ENCODE results near the gene ERCC6L2.
A peak's percentile ranks its signal among the peaks of the same experiment; 100 is the strongest.

Gene ERCC6L2

GRCh38 chr9:95870906-95871305 is 4.6 kb upstream of the ERCC6L2 start (continued):
- TF ChIP-seq, protein P1, sequence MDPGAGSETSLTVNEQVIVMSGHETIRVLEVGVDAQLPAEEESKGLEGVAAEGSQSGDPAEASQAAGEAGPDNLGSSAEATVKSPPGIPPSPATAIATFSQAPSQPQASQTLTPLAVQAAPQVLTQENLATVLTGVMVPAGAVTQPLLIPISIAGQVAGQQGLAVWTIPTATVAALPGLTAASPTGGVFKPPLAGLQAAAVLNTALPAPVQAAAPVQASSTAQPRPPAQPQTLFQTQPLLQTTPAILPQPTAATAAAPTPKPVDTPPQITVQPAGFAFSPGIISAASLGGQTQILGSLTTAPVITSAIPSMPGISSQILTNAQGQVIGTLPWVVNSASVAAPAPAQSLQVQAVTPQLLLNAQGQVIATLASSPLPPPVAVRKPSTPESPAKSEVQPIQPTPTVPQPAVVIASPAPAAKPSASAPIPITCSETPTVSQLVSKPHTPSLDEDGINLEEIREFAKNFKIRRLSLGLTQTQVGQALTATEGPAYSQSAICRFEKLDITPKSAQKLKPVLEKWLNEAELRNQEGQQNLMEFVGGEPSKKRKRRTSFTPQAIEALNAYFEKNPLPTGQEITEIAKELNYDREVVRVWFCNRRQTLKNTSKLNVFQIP (CRISPR knock-in tag; IDR thresholded peaks at IDR 0.05; ENCODE audit: borderline replicate concordance, low read depth), result no peak
- TF ChIP-seq SNAI2 (CRISPR knock-in tag; IDR thresholded peaks at IDR 0.05) (no peak), ISL1 (CRISPR knock-in tag; IDR thresholded peaks at IDR 0.05) (no peak), CSDC2 (CRISPR knock-in tag; IDR thresholded peaks at IDR 0.05) (no peak), ZFP3 (CRISPR knock-in tag; IDR thresholded peaks at IDR 0.05) (no peak)
- TF ChIP-seq, protein P2, sequence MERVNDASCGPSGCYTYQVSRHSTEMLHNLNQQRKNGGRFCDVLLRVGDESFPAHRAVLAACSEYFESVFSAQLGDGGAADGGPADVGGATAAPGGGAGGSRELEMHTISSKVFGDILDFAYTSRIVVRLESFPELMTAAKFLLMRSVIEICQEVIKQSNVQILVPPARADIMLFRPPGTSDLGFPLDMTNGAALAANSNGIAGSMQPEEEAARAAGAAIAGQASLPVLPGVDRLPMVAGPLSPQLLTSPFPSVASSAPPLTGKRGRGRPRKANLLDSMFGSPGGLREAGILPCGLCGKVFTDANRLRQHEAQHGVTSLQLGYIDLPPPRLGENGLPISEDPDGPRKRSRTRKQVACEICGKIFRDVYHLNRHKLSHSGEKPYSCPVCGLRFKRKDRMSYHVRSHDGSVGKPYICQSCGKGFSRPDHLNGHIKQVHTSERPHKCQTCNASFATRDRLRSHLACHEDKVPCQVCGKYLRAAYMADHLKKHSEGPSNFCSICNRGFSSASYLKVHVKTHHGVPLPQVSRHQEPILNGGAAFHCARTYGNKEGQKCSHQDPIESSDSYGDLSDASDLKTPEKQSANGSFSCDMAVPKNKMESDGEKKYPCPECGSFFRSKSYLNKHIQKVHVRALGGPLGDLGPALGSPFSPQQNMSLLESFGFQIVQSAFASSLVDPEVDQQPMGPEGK (CRISPR knock-in tag; IDR thresholded peaks at IDR 0.05; ENCODE audit: borderline replicate concordance), result no peak

- TF ChIP-seq, protein P1 (CRISPR knock-in tag; IDR thresholded peaks at IDR 0.05; ENCODE audit: borderline replicate concordance, low read depth), result no peak
- TF ChIP-seq ZNF565 (CRISPR knock-in tag; conservative IDR thresholded peaks at IDR 0.05; ENCODE audit: low read depth), result no peak
- TF ChIP-seq OSR1 (CRISPR knock-in tag; IDR thresholded peaks at IDR 0.05), result no peak
- TF ChIP-seq ZNF8 (CRISPR knock-in tag; IDR thresholded peaks at IDR 0.05), result no peak
- no peak for ATAC-seq
Observed at GRCh38 chr9:95874303-95874988, 1.0 kb upstream of the ERCC6L2 start.

DNA sequence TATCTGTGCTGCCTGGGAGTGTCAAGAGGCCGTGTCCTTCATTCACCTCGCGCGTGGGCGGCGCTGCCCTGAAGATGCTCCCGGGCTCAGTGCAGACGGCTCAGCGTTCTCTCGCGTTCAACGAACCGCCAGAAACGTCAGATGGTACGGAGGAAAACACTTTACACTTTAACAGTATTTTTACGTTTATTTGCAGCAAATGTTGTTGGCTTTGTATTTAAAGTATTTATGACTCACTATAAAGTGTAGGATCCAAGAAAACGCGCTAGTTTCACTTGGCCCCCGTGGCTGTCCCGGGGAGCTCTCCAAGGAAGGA is 544 bp upstream of the ERCC6L2 start:
- ATAC-seq, result peak; percentile 53
- no peak for TF ChIP-seq TOX (CRISPR knock-in tag; IDR thresholded peaks at IDR 0.05; ENCODE audit: borderline replicate concordance)
- no peak for TF ChIP-seq CREB5 (CRISPR knock-in tag; IDR thresholded peaks at IDR 0.05; ENCODE audit: low read depth)
- TF ChIP-seq SNAI2 (CRISPR knock-in tag; IDR thresholded peaks at IDR 0.05), result no peak
- no peak for TF ChIP-seq ARNTL (CRISPR knock-in tag; IDR thresholded peaks at IDR 0.05; ENCODE audit: borderline replicate concordance, low read depth)
- TF ChIP-seq ZFP30 (CRISPR knock-in tag; IDR thresholded peaks at IDR 0.05), result no peak
- TF ChIP-seq OSR1 (CRISPR knock-in tag; IDR thresholded peaks at IDR 0.05), result no peak
- no peak for TF ChIP-seq ISL1 (CRISPR knock-in tag; IDR thresholded peaks at IDR 0.05)

GRCh38 chr9:95876138-95876444 is 600 bp downstream of the ERCC6L2 start:
- ATAC-seq, result no peak; the same call in 1 of the 3 replicates
- no peak for TF ChIP-seq ZNF565 (CRISPR knock-in tag; conservative IDR thresholded peaks at IDR 0.05; ENCODE audit: low read depth)
- TF ChIP-seq GLIS3 (CRISPR knock-in tag; IDR thresholded peaks at IDR 0.05), result no peak
- TF ChIP-seq ZFP3 (CRISPR knock-in tag; IDR thresholded peaks at IDR 0.05), result no peak
- TF ChIP-seq SNAI2 (CRISPR knock-in tag; IDR thresholded peaks at IDR 0.05), result no peak

DNA sequence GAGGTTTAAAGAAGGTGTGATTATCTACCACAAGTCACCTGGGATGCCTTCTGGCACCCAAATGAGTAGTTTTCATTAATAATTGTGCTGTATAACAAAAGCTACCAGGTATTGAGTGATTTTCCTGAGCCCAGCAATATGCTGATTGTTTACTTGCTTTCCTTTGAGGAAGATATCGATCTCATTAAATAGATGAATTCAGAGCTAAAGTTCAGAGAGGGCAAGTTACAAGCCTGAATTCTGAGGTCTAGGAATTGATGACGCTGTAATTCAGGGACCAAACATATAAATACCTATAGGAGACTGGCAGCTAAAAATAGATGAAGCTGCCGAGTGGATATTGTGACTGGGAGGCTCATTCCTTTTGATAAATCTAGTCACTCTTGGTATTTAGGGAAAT is 1.1 kb downstream of the ERCC6L2 start:
- no peak for ATAC-seq
- TF ChIP-seq TCF4 (CRISPR knock-in tag; IDR thresholded peaks at IDR 0.05; ENCODE audit: borderline replicate concordance) (no peak), TOX (CRISPR knock-in tag; IDR thresholded peaks at IDR 0.05; ENCODE audit: borderline replicate concordance) (no peak), OSR1 (CRISPR knock-in tag; IDR thresholded peaks at IDR 0.05) (no peak), TSHZ2 (CRISPR knock-in tag; IDR thresholded peaks at IDR 0.05) (no peak), ZFP3 (CRISPR knock-in tag; IDR thresholded peaks at IDR 0.05) (no peak)
